ENCODE results near the gene ADGRB3. TPM values are rescaled to one million over a fixed set of nuclear protein-coding genes. Genes with fewer than 3 reads are reported as not detected.

The ADGRB3 gene
- total and polyA plus RNA-seq, 10 donors = 0.09 to 4.1 (median 1.1) TPM

DNA sequence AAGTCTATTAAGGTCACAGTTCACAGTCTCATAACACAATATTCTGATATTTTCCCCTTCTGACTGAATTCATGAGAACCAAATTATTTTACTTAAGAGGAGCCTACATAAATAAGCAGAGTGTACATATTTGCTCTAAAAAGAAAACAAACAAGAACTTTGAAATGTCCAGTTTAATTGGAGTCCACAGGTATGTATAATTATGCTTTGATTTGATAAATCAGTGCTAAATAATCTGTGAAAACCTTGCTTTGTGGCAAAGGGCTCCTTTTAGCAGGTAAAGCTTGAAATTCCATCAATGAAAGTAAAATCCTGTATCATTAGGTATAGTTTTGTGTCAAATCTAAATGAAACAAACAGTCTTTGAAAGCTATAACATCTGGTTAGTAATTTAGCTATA lies 69.4 kb downstream of the ADGRB3 start:
- intact Hi-C loops (cut with DNase I; ENCODE audit: low total_unique reads) = no loop called here
- no peak for DNase-seq
- TF ChIP-seq POLR2AphosphoS5 (IDR thresholded peaks at IDR 0.05) = no peak
- TF ChIP-seq, protein P1, sequence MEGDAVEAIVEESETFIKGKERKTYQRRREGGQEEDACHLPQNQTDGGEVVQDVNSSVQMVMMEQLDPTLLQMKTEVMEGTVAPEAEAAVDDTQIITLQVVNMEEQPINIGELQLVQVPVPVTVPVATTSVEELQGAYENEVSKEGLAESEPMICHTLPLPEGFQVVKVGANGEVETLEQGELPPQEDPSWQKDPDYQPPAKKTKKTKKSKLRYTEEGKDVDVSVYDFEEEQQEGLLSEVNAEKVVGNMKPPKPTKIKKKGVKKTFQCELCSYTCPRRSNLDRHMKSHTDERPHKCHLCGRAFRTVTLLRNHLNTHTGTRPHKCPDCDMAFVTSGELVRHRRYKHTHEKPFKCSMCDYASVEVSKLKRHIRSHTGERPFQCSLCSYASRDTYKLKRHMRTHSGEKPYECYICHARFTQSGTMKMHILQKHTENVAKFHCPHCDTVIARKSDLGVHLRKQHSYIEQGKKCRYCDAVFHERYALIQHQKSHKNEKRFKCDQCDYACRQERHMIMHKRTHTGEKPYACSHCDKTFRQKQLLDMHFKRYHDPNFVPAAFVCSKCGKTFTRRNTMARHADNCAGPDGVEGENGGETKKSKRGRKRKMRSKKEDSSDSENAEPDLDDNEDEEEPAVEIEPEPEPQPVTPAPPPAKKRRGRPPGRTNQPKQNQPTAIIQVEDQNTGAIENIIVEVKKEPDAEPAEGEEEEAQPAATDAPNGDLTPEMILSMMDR (IDR thresholded peaks at IDR 0.05 in 8 of 11, conservative IDR thresholded peaks at IDR 0.05 in 3 of 11) = no peak
- TF ChIP-seq POLR2A (IDR thresholded peaks at IDR 0.05) = no peak
- no peaks in the 10 kb centered on the region for H3K36me3 ChIP-seq
- no peaks in the 10 kb centered on the region for H3K27me3 ChIP-seq (replicated peaks in 1 of 7)
- no peaks in the 10 kb centered on the region for H3K4me1 ChIP-seq
- H3K4me3 ChIP-seq = no peak overlapping the region
- H3K27ac ChIP-seq = no peak overlapping the region
- no peaks in the 10 kb centered on the region for H3K9me3 ChIP-seq

DNA sequence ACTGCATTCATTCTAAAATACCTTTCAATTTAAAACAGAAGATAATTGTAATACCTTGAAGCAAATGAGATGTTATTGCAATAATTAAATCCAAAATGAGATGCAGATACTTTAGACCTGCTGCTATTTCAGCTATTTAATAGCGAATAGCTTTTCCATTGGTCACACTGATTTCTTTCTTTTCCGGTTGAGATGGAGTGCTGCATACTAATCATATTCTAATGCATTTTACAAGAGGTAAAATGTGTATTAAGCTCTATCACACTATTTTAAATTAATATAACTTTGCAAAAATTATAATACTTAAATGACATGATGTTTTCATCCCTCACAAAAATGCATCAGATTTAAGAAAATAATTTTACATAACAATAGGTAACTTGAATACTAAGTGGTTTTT lies 74.0 kb downstream of the ADGRB3 start:
- intact Hi-C loops (cut with DNase I; ENCODE audit: low total_unique reads) = no loop called here
- Histone ChIP-seq H3K27me3 (replicated peaks in 1 of 7) (no peaks in the 10 kb centered on the region), H3K36me3 (no peaks in the 10 kb centered on the region), H3K4me3 (no peak overlapping the region), H3K4me1 (no peaks in the 10 kb centered on the region), H3K27ac (no peak overlapping the region), H3K9me3 (no peaks in the 10 kb centered on the region)
- TF ChIP-seq, protein P1 (IDR thresholded peaks at IDR 0.05 in 8 of 11, conservative IDR thresholded peaks at IDR 0.05 in 3 of 11) = no peak
- TF ChIP-seq POLR2A (IDR thresholded peaks at IDR 0.05) (no peak), POLR2AphosphoS5 (IDR thresholded peaks at IDR 0.05) (no peak)
- 90 to 94% (median 93%) methylated on average over 2 of the region's 2 CpGs for WGBS, 5 donors
- DNase-seq = no peak

DNA sequence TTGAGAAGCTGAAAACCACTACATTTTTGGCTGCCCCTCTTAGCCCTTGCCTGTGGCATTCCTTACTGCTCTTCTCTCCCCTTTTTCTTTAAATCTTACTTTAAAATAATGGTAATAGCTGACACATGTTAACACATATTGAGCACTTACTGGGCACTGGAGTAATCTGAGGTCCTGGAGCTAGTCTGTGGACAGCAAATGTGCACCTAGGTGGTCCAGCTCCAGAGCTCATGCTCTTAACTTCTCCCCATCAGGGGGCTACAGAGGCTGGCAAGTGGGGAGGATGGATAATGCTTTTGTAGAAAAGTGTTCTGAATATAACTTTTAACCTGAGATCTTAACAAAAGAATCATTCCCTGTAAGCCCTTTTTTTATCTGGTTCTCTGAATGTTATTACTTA lies 74.8 kb downstream of the ADGRB3 start:
- no peaks in the 10 kb centered on the region for H3K27me3 ChIP-seq (replicated peaks in 1 of 7)
- H3K4me1 ChIP-seq = no peaks in the 10 kb centered on the region
- no peak for TF ChIP-seq POLR2A (IDR thresholded peaks at IDR 0.05)
- TF ChIP-seq POLR2AphosphoS5 (IDR thresholded peaks at IDR 0.05) = no peak
- TF ChIP-seq, protein P1 (IDR thresholded peaks at IDR 0.05 in 8 of 11, conservative IDR thresholded peaks at IDR 0.05 in 3 of 11) = no peak
- intact Hi-C loops (cut with DNase I; ENCODE audit: low total_unique reads) = no loop called here
- H3K9me3 ChIP-seq = no peaks in the 10 kb centered on the region
- no peak for DNase-seq
- no peak overlapping the region for H3K27ac ChIP-seq
- H3K4me3 ChIP-seq = no peak overlapping the region
- no peaks in the 10 kb centered on the region for H3K36me3 ChIP-seq

DNA sequence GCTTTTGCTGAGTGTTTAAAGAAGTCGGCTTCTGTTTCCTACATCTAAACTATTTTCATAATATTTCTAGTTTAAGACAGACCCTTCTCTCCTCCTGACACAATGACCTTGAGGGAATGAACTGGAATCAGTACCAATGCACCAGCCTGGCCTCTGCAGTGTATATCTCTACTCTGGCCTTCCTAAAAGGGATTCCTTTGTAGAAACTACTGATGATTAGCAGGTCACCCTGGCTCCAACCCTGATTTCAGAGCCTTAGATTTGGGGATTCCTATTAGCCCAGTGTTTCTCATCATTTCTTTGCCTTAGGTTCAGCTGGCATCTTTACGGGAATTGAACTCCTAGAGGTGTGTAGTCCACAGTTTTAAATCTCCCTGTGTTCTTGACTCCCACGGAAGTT lies 75.4 kb downstream of the ADGRB3 start:
- intact Hi-C loops (cut with DNase I; ENCODE audit: low total_unique reads) = no loop called here
- DNase-seq = no peak
- no peaks in the 10 kb centered on the region for H3K9me3 ChIP-seq
- 72 to 82% (median 79%) methylated on average over 3 of the region's 3 CpGs for WGBS, 5 donors
- no peak overlapping the region for H3K4me3 ChIP-seq
- no peaks in the 10 kb centered on the region for H3K27me3 ChIP-seq (replicated peaks in 1 of 7)
- no peak overlapping the region for H3K27ac ChIP-seq
- TF ChIP-seq POLR2A (IDR thresholded peaks at IDR 0.05) (no peak), POLR2AphosphoS5 (IDR thresholded peaks at IDR 0.05) (no peak)
- TF ChIP-seq, protein P1 (IDR thresholded peaks at IDR 0.05 in 8 of 11, conservative IDR thresholded peaks at IDR 0.05 in 3 of 11) = no peak
- H3K4me1 ChIP-seq = no peaks in the 10 kb centered on the region
- H3K36me3 ChIP-seq = no peaks in the 10 kb centered on the region

Measured in spleen (tissue), 11 donors.